Measurements from ENCODE around the gene PSAT1.

PSAT1 gene

GRCh38 chr9:78294290-78295176 is 2.4 kb upstream of the PSAT1 start:
- no peak for DNase-seq

GRCh38 chr9:78295177-78295575 is 1.7 kb upstream of the PSAT1 start:
- no peak for DNase-seq

- DNase-seq: no peak
These were observed 1.2 kb upstream of the PSAT1 start for GRCh38 chr9:78295731-78296130.

GRCh38 chr9:78296201-78296892 is 578 bp upstream of the PSAT1 start:
- no peak for DNase-seq

- no peak for DNase-seq
These were observed 692 bp downstream of the PSAT1 start for GRCh38 chr9:78297672-78297961.

GRCh38 chr9:78298046-78298765 is 1.3 kb downstream of the PSAT1 start:
- DNase-seq: no peak

- DNase-seq: no peak
These were observed 3.3 kb downstream of the PSAT1 start for GRCh38 chr9:78300209-78300608.

GRCh38 chr9:78301466-78301865 is 4.5 kb downstream of the PSAT1 start:
- DNase-seq: no peak

GRCh38 chr9:78303377-78304062 is 6.6 kb downstream of the PSAT1 start:
- no peak for DNase-seq

- DNase-seq: no peak
These were observed 7.4 kb downstream of the PSAT1 start for GRCh38 chr9:78304357-78304756.

- DNase-seq: no peak
These were observed 9.5 kb downstream of the PSAT1 start for GRCh38 chr9:78306222-78307076.

- no peak for DNase-seq
These were observed 10.4 kb downstream of the PSAT1 start for GRCh38 chr9:78307360-78307759.

- no peak for DNase-seq
These were observed 12.1 kb downstream of the PSAT1 start for GRCh38 chr9:78309066-78309465.

GRCh38 chr9:78311075-78311474 is 14.2 kb downstream of the PSAT1 start:
- no peak for DNase-seq

- DNase-seq: no peak
These were observed 15.1 kb downstream of the PSAT1 start for GRCh38 chr9:78311886-78312524.

- no peak for DNase-seq
These were observed 17.6 kb downstream of the PSAT1 start for GRCh38 chr9:78314550-78314949.

GRCh38 chr9:78314953-78315870 is 18.3 kb downstream of the PSAT1 start:
- DNase-seq: no peak

GRCh38 chr9:78316166-78316892 is 19.4 kb downstream of the PSAT1 start:
- DNase-seq: no peak

- no peak for DNase-seq
These were observed 22.5 kb downstream of the PSAT1 start for GRCh38 chr9:78319197-78320029.
